Keratinocyte (primary cell): ENCODE measurements around the gene MS4A4A. TPM values are rescaled to one million over a fixed set of nuclear protein-coding genes. Genes with fewer than 3 reads are reported as not detected.

ENCODE experiments used
- DNase-seq: peaks from one replicate; pipeline ENCODE4 v3.0.0-alpha.2; 2011; ENCODE audit warnings: low read depth, missing footprints, low spot score
- FAIRE-seq: peaks from 2 replicates; lab custom pipeline; 2011; peaks lifted over from hg19 to GRCh38; lab: Jason Lieb, UNC
- H2AFZ ChIP-seq: 2 replicates; pipeline ENCODE4 v1.6.0; 2012; ENCODE audit warnings: low read length, control low read depth, inconsistent platforms; ENCODE audit not compliant: control insufficient read depth
- H3K27ac ChIP-seq: 2 replicates; pipeline ENCODE4 v1.5.1; 2011; ENCODE audit warnings: low read length; ENCODE audit not compliant: control insufficient read depth, insufficient read depth
- H3K27me3 ChIP-seq: 3 replicates; pipeline ENCODE4 v1.6.0; 2011; ENCODE audit warnings: low read length; ENCODE audit not compliant: control insufficient read depth, insufficient read depth; ENCODE audit errors: extremely low read depth
- H3K36me3 ChIP-seq, 2 experiments: 2 replicates in 1 of 2; 3 replicates in 1 of 2; pipeline ENCODE4 v1.5.1; 2011; ENCODE audit warnings: low read length in 2 of 2, mild to moderate bottlenecking in 1 of 2; ENCODE audit not compliant: control insufficient read depth in 2 of 2, insufficient read depth in 2 of 2; ENCODE audit errors: extremely low read depth in 1 of 2
- H3K4me1 ChIP-seq: 3 replicates; pipeline ENCODE4 v1.5.1; 2011; ENCODE audit warnings: low read length; ENCODE audit not compliant: control insufficient read depth, insufficient read depth; ENCODE audit errors: extremely low read depth
- H3K4me2 ChIP-seq: 3 replicates; pipeline ENCODE4 v1.6.0; 2011; ENCODE audit warnings: low read depth, low read length; ENCODE audit not compliant: control insufficient read depth, insufficient read depth; ENCODE audit errors: extremely low read depth
- H3K4me3 ChIP-seq, 3 experiments: fragments of 200-600 bp in 1 of 3; sonication (generic) in 1 of 3; 2 replicates in 2 of 3; 3 replicates in 1 of 3; pipeline ENCODE4 v1.5.1; 2011 to 2016; ENCODE audit warnings: low read length in 3 of 3, mild to moderate bottlenecking in 3 of 3, control low read depth in 2 of 3, inconsistent platforms in 1 of 3, low read depth in 1 of 3, mixed read lengths in 1 of 3, mixed run types in 1 of 3, moderate library complexity in 1 of 3; ENCODE audit not compliant: control insufficient read depth in 2 of 3, insufficient read depth in 2 of 3; ENCODE audit errors: extremely low read depth in 1 of 3
- H3K79me2 ChIP-seq: 2 replicates; pipeline ENCODE4 v1.6.0; 2012; ENCODE audit warnings: low read length; ENCODE audit not compliant: control insufficient read depth, insufficient read depth
- H3K9ac ChIP-seq: 3 replicates; pipeline ENCODE4 v1.6.0; 2011; ENCODE audit warnings: low read length; ENCODE audit not compliant: control insufficient read depth, insufficient read depth; ENCODE audit errors: extremely low read depth
- H3K9me1 ChIP-seq: 3 replicates; pipeline ENCODE4 v1.6.0; 2011; ENCODE audit warnings: low read length; ENCODE audit not compliant: control insufficient read depth, insufficient read depth; ENCODE audit errors: extremely low read depth
- H3K9me3 ChIP-seq: 2 replicates; pipeline ENCODE4 v1.5.1; 2012; ENCODE audit warnings: low read depth, low read length; ENCODE audit not compliant: control insufficient read depth
- H4K20me1 ChIP-seq: 3 replicates; pipeline ENCODE4 v1.6.0; 2011; ENCODE audit warnings: low read length; ENCODE audit not compliant: control insufficient read depth, insufficient read depth; ENCODE audit errors: extremely low read depth
- EZH2 ChIP-seq: IDR thresholded peaks from one replicate; pipeline ENCODE4 v1.6.1; 2012; ENCODE audit warnings: inconsistent platforms, mild to moderate bottlenecking, low read length, moderate library complexity
- dilution Hi-C: fragments of 300-500 bp; cut with MboI; formaldehyde crosslinking; loops from one replicate; pipeline ENCODE4 v1.7.0; 2020; ENCODE audit warnings: low sequenced_read_pairs; ENCODE audit not compliant: extremely low pct_ligation_motif_present
- polyA plus RNA-seq, 5 experiments: library from polyadenylated mRNA; depleted of rRNA in 3 of 5; stranded (reverse) in 3 of 5; stranded (forward) in 1 of 5; unstranded in 1 of 5; fragments of >200 nt; gene quantifications; 1 replicate in 1 of 5; 2 replicates in 3 of 5; 3 replicates in 1 of 5; pipeline versions ENCODE4 v1.2.1 to v1.2.3, GENCODE V29; 2011 to 2012; ENCODE audit warnings: missing spikeins in 2 of 5, low read depth in 1 of 5, low replicate concordance in 1 of 5
- TF ChIP-seq, protein P1 (sequence below), 3 experiments: IDR thresholded peaks in 1 of 3; conservative IDR thresholded peaks in 1 of 3; optimal IDR thresholded peaks in 1 of 3; 2 replicates in 2 of 3; 3 replicates in 1 of 3; pipeline versions ENCODE3 to v1.5.1; 2011; ENCODE audit warnings: low read length in 3 of 3, mild to moderate bottlenecking in 3 of 3, moderate library complexity in 2 of 3, control low read depth in 1 of 3, inconsistent platforms in 1 of 3; ENCODE audit not compliant: insufficient read depth in 2 of 3; ENCODE audit errors: extremely low read depth in 1 of 3

The MS4A4A gene
- polyA plus RNA-seq, 1 donor (not counting 4 experiments of a cell fraction or from before 2014, with no cell fraction given), result not detected

GRCh38 chr11:60305906-60306619, 25.6 kb downstream of the MS4A4A start:
- no peak for TF ChIP-seq EZH2
- TF ChIP-seq, protein P1, sequence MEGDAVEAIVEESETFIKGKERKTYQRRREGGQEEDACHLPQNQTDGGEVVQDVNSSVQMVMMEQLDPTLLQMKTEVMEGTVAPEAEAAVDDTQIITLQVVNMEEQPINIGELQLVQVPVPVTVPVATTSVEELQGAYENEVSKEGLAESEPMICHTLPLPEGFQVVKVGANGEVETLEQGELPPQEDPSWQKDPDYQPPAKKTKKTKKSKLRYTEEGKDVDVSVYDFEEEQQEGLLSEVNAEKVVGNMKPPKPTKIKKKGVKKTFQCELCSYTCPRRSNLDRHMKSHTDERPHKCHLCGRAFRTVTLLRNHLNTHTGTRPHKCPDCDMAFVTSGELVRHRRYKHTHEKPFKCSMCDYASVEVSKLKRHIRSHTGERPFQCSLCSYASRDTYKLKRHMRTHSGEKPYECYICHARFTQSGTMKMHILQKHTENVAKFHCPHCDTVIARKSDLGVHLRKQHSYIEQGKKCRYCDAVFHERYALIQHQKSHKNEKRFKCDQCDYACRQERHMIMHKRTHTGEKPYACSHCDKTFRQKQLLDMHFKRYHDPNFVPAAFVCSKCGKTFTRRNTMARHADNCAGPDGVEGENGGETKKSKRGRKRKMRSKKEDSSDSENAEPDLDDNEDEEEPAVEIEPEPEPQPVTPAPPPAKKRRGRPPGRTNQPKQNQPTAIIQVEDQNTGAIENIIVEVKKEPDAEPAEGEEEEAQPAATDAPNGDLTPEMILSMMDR (optimal IDR thresholded peaks at IDR 0.05 in 1 of 3, IDR thresholded peaks at IDR 0.05 in 1 of 3, conservative IDR thresholded peaks at IDR 0.05 in 1 of 3; ENCODE audit: extremely low read depth in 1 of 3, insufficient read depth in 2 of 3, low read length in 3 of 3), result no peak
- H3K27me3 ChIP-seq, result no peaks in the 10 kb centered on the region
- dilution Hi-C loops, result no loop called here
- no peak for FAIRE-seq
- no peak overlapping the region for H2AFZ ChIP-seq
- no peaks in the 10 kb centered on the region for H3K9me3 ChIP-seq
- H4K20me1 ChIP-seq, result no peaks in the 10 kb centered on the region
- H3K9ac ChIP-seq, result no peak overlapping the region
- H3K4me1 ChIP-seq, result no peaks in the 10 kb centered on the region
- DNase-seq, result no peak
- no peaks in the 10 kb centered on the region for H3K36me3 ChIP-seq
- H3K79me2 ChIP-seq, result no peaks in the 10 kb centered on the region
- no peak overlapping the region for H3K4me2 ChIP-seq
- no peak overlapping the region for H3K4me3 ChIP-seq
- H3K9me1 ChIP-seq, result no peaks in the 10 kb centered on the region
- H3K27ac ChIP-seq, result no peak overlapping the region

- no peaks in the 10 kb centered on the region for H3K27me3 ChIP-seq
- dilution Hi-C loops, result no loop called here
- no peak overlapping the region for H2AFZ ChIP-seq
- H3K9me3 ChIP-seq, result no peaks in the 10 kb centered on the region
- TF ChIP-seq, protein P1 (optimal IDR thresholded peaks at IDR 0.05 in 1 of 3, IDR thresholded peaks at IDR 0.05 in 1 of 3, conservative IDR thresholded peaks at IDR 0.05 in 1 of 3; ENCODE audit: extremely low read depth in 1 of 3, insufficient read depth in 2 of 3, low read length in 3 of 3), result no peak
- no peak for TF ChIP-seq EZH2
- H3K4me2 ChIP-seq, result no peak overlapping the region
- FAIRE-seq, result no peak
- no peak overlapping the region for H3K27ac ChIP-seq
- H3K79me2 ChIP-seq, result no peaks in the 10 kb centered on the region
- no peak overlapping the region for H3K9ac ChIP-seq
- H3K36me3 ChIP-seq, result no peaks in the 10 kb centered on the region
- no peaks in the 10 kb centered on the region for H3K9me1 ChIP-seq
- no peak for DNase-seq
- no peaks in the 10 kb centered on the region for H4K20me1 ChIP-seq
- H3K4me1 ChIP-seq, result no peaks in the 10 kb centered on the region
- H3K4me3 ChIP-seq, result no peak overlapping the region
These were observed 27.2 kb downstream of the MS4A4A start for GRCh38 chr11:60307507-60308195.
